Hematopoietic multipotent progenitor cell treated with erythropoietin and hydrocortisone succinate and interleukin-3 and kit ligand, for 17 days (in vitro differentiated cells): ENCODE results near the gene HAUS7.

Source experiments
- DNase-seq: peaks from one replicate; pipeline ENCODE4 v3.0.0-alpha.2; 2015; ENCODE audit warnings: low spot score

The HAUS7 gene

GRCh38 chrX:153476666-153477363, 6.4 kb upstream of the HAUS7 start:
- DNase-seq, result no peak

GRCh38 chrX:153475751-153476281, 5.4 kb upstream of the HAUS7 start:
- no peak for DNase-seq

- DNase-seq, result no peak
These were observed 4.9 kb upstream of the HAUS7 start for GRCh38 chrX:153475271-153475670.

DNA sequence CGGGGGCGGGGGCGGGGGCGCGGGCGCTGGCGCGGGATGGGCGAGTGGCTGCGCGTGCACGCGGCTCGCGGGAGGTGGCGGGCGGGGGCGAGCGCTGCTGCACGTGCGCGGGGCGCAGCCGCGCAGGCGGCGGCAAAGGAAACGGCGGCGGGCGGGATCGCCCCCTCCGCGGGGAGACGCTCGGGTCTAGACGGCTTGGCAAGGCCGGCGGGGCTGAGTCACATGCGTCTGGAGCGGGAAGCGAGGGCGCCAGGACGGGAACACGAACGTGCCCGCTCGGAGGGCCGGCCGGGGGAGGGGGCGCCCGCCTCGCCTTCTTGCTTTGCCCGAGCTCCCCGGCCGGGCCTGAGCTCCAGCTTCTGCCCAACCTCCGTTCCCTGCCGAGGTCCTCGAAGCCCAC, 4.3 kb upstream of the HAUS7 start:
- no peak for DNase-seq

DNA sequence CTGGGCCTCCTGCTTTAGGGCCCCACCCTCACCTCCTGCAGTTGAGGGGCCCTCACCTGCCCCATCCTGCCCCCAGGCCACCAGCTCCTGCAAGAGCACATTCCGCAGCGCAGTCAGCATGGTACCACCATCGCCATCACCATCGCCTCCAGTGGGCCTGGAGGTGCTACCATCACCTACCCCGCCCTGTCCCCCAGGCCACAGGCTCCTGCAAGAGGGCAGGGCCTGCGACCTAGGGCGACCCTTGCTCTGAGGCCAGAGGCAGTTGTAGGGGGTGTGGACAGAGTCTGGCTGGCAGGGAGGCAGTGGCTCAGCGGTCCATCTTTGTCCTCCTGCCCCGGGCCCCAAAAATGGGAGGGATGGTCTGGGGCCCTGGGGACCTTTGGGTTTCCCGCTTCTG, 3.9 kb upstream of the HAUS7 start:
- no peak for DNase-seq

- no peak for DNase-seq
These were observed 2.8 kb upstream of the HAUS7 start for GRCh38 chrX:153473126-153473525.

DNA sequence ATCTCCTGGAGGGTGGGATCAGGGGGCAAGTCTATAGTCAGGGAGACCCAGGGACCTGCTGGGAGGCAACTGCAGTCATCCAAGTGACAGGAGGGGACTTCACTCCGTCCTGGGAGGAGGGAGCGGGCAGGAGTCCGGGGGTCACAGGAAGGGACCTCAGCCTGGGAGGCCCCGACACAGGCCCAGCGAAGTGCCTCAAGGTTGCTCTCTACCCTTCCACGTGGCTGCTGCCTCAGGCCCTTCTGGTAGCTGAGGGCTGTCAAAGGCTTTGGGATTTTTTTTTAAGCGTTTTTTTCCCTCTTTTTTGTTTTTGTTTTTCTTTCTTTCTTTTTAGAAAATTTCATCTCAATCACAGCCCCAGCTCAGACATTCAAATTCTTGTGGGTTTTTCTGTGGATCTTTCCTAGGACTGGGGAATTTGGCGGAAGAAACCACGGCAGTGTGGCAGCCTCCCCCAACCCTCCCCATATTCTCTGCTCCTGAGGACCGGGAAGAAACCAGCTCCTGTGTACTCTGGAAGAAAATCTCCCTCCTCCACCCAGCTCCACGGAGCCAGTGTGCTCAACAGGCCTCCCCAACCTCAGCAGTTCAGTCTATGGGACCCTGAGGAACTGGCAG, 1.4 kb upstream of the HAUS7 start:
- DNase-seq, result no peak

- DNase-seq, result peak; percentile 2
These were observed 465 bp downstream of the HAUS7 start for GRCh38 chrX:153469811-153470410.

DNA sequence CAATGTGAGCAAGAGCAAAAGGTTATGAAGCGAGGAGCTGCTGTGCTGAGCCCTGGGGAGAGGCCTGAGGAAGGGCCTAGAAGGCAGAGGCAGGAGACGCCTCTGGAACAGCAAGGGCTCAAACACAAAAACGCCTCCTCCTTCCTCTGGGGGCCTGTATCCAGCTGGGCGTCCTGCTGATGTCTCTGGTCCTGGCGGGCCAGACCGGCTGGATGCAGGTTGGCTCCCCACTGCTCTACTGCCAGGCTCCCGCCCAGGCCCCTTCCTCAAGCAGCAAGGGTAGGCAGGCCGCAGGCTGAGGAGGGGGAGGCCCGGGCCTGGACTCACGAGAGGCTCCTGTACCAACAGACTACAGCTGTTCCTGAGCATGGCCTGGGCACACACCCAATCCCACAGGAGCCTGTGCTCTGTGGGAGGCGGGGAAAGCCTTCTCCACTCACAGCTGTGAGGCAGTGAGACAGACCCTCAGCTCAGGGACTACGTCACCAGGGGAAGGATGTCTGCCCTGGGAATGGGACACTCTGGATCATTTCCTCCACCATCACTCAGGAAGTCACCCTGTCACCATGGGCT, 2.3 kb downstream of the HAUS7 start:
- no peak for DNase-seq

DNA sequence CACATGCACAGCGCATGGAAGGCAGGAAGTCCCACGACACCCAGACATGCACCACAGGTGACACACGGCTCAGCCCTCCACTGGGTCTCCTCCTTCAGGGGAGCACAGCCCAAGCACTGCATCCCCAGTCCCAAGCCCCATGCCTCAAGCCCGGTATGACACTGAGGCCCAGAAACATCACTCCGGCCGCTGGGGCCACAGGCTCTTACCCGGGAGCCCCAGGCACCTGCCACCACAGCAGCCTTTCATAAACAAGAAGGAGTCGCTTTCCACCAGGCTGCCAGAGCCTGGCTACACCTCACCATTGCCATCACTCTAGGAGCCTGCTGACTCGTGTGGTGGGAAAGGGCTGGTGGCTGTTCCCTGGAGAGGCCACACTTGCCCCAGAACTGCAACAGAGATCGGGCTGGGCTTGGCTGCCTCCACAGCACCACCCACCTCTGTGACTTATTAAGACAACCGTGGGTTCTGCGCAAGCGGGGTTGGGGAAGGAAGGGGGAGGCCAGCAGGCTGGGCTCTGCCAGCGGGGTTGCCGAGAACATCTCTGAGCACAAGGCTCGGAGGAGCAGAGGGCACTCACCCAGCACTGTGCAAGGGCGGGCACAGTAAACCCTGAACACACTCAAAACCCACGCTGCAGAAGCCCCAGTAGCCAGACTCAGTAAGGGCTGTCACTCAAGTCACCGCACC, 4.5 kb downstream of the HAUS7 start:
- no peak for DNase-seq

- DNase-seq, result no peak
These were observed 6.3 kb downstream of the HAUS7 start for GRCh38 chrX:153464116-153464515.

DNA sequence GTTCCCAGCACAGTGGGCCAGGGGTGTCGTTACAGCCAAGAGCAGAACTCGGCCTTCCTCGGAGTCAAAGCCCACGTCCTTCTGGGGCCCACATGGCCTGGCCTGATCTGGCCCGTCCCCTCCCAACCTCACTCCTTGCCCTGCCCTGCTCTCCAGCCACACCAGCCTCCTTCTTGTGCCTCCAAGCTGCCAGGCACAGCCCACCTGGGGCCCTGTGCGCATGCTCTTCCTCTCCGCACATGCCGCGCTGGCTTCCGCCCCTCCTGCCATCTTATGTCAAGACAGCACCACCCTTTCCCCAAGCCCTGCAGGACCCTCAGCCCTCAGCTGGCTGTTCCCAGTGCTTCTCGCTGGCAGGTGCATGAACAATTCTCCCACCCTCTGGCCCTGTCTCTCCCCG, 6.8 kb downstream of the HAUS7 start:
- DNase-seq, result no peak

GRCh38 chrX:153463031-153463430, 7.3 kb downstream of the HAUS7 start:
- no peak for DNase-seq

DNA sequence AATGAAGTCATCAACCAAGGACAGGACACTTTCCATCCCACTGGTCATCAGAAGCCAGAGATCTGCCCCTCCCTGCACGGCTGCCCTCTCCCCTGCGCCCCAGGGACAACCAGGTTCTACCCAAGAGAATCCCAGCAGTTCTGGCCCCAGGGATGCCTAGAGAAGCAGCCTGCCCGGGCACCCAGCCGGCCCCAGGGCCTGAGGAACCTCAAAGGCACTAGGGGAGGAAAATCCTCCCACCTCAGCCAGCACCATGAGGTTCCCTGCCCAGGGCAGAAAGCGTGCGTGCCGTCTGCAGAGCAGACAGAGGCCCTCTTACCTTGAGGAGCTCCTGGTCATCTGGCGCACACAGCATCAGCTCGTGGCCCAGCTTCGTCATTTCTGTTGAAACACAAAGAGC, 8.1 kb downstream of the HAUS7 start:
- DNase-seq, result no peak

DNA sequence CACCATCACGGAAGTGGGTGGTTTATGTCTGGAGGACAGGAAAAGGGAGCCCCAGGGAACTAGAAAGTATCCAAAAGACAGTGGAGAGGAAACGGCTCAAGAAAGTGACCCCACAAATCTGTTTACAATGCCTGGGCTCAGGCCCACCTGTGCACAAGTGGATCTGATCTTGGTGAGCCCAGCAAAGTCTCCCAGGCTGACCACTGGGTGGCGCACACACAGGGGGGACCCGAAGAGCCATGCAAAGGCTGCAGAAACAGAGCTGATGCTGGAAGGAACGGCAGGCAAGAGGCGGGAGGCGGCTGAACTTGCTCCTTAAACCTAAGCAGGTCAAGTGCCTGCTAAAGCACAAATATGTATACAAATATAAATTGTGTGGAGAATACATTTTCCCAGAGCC, 9.6 kb downstream of the HAUS7 start:
- peak; percentile 30 for DNase-seq

DNA sequence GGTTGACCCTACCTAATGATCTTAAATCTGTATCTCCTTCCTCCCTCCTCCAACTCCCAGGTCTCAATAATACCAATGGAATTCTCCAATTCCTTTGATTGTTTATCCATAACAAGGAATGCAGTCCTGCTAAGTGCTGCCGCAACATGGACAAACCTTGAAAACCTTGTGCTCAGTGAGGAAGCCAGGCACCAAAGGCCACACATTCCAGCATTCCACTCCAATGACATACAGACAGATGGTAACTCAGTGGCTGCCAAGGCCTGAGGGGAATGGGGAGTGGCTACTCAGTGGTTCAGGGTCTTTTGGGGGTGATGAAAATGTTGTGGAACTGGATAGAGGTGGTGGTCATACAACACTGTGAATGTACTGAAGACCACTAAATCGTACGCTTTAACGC, 10.4 kb downstream of the HAUS7 start:
- DNase-seq, result no peak

DNA sequence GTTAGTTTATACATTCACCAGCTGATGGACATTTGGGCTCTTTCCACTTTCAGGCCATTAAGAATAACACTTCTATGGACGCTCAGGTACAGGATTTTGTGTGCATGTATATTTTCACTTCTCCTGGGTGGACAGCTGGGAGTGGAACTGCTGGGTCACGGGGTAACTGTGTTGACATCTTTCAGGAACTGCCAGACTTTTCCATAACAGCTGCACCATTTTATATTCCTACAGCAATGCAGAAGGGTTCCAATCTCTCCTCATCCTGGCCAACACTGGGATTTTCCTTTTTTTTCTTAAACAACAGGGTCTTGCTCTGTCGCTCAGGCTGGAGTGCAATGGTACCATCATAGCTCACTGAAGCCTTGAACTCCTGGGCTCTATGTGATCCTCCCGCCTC, 11.9 kb downstream of the HAUS7 start:
- DNase-seq, result no peak

- DNase-seq, result no peak
These were observed 12.4 kb downstream of the HAUS7 start for GRCh38 chrX:153457827-153458466.

- no peak for DNase-seq
These were observed 13.1 kb downstream of the HAUS7 start for GRCh38 chrX:153457136-153457825.

DNA sequence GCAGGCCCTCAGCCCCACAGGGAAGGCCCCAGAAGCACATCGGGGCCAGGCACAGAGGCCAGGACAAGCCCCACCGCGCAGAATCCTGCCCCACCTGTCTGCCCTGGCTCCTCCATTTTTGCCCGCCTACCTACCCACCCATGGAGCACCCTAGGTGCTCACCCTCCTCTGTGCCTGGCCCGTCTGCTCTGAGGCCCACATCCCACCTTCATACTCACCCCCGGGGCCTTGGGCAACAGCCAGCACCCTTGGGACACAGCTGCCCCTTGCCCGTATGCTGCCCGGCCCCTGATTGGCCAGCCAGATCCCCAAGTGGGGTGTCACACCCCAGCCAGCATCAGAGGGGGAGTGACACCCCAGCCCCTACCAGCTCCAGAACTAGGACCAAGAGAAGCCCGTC, 13.7 kb downstream of the HAUS7 start:
- no peak for DNase-seq

DNA sequence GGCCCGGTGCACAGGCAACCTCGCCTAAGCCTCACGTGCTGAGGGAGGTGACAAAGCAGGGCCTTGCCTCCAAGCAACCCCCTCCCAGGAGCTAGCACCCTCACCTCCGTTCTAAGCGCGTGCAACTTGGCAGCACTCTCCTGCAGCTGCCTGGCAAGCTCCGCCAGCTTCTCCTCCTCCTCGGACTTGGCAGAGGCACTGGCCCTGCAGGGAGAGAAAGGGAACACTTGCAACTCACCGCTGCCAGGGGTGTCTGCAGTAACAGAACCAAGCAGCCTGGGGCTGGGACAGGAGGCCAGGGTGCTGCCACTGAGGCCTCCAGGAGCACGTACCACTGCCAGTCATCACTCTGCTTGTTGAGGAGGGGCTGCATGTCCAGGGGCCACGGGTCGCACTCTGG, 14.2 kb downstream of the HAUS7 start:
- no peak for DNase-seq
